Astrocyte of the hippocampus (primary cell): Measurements from ENCODE around the gene ANKS6.

ENCODE experiments used
- DNase-seq: peaks from one replicate; pipeline ENCODE4 v3.0.0; 2011; ENCODE audit warnings: low read depth, low spot score

Gene ANKS6

GRCh38 chr9:98796364-98797101 lies at the start of gene ANKS6:
TSS of gene ANKS6 (minus strand) at chr9:98796555. CDS start at chr9:98796491, 64 bp downstream.
- peak; percentile 94 for DNase-seq

DNA sequence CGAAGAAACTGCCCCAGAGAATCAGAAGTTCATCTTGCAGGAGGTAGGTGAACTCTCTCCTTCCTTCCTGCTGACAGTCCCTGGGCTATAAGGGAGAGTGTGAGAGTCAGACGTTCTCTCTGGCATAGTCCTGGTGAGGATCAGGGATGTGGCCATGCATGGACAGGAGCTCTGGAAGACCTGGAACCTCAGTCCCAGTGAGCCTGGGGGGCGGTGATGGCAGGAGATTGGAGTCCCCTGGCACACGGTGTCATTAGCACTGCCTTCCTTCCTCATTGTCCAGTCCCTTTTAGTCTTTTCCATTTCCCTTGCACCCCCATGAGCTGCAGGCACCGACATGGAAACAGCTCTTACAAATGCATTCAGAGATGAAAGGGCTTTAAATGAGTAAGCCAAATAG lies 49.7 kb upstream of the ANKS6 start:
- DNase-seq = no peak

- no peak for DNase-seq
Measured at GRCh38 chr9:98842510-98842909, 46.2 kb upstream of the ANKS6 start.

- no peak for DNase-seq
Measured at GRCh38 chr9:98839724-98840123, 43.4 kb upstream of the ANKS6 start.

DNA sequence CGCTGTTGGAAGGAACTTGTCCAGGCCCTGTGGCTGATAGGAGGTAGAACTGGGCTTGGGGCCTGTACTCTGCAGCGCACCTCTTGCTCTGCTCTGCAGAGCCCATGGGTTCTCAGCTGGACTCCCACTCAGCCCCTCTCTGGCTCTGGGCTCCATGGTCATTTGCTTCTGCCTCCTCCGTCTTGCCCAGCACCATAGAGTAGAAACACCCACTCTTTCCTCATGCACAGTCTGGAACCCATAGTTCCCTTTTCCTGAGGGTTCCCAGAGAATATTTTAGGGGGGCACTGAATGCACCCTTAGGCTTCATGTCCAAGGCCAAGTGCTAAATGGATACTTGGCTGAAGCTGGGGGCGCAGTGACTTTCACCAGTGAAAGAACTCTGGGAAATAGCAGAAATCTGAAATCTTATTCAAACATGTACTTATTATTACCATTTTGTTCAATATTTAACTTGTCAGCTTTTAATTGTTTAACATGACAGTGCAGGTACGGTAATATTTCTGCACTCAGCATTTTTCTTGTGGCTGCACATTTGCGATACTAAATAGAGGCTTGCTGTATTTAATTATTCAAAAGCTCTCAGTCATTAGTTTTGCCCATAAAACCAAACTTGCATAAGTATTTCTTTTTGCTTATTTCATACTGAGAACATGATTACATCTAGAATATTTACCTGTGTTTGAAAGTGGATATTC lies 42.7 kb upstream of the ANKS6 start:
- no peak for DNase-seq

DNA sequence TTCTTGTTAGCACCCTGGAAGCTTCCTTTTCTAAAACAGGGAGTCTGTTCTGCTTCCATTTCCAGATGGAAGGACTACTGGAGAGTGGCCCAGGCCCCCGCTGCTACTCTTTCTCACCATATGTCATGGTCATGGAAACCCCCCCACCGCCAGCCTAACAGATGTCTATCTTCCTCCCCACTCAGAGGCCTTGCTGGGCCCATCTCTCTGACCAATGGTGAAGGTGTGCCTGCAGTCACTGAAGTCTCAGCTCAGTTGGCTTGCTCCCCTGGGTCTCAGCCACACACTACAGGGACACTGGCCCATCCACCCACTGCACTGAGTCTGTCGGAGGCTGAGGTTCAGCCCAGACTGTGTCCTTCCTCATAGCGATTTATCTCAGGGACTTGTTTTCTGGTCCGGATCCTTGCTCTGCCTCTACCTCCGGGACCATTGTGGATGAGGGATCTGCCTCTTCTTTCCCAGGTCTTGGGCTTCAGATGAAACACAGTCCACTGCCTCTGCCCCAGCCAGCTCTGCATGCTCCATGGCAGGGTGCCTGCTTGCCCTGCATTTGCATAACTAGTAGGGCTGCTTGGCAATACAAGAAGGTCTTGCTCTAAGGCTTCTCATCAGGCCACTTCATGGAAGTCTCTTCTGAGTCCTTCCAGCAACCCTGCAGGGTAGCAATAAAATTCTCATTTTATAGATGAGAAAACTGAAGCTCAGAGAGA lies 42.0 kb upstream of the ANKS6 start:
- no peak for DNase-seq

GRCh38 chr9:98837516-98837915 lies 41.2 kb upstream of the ANKS6 start:
- no peak for DNase-seq

GRCh38 chr9:98836206-98836605 lies 39.9 kb upstream of the ANKS6 start:
- no peak for DNase-seq

GRCh38 chr9:98834386-98834785 lies 38.0 kb upstream of the ANKS6 start:
- DNase-seq = no peak

DNA sequence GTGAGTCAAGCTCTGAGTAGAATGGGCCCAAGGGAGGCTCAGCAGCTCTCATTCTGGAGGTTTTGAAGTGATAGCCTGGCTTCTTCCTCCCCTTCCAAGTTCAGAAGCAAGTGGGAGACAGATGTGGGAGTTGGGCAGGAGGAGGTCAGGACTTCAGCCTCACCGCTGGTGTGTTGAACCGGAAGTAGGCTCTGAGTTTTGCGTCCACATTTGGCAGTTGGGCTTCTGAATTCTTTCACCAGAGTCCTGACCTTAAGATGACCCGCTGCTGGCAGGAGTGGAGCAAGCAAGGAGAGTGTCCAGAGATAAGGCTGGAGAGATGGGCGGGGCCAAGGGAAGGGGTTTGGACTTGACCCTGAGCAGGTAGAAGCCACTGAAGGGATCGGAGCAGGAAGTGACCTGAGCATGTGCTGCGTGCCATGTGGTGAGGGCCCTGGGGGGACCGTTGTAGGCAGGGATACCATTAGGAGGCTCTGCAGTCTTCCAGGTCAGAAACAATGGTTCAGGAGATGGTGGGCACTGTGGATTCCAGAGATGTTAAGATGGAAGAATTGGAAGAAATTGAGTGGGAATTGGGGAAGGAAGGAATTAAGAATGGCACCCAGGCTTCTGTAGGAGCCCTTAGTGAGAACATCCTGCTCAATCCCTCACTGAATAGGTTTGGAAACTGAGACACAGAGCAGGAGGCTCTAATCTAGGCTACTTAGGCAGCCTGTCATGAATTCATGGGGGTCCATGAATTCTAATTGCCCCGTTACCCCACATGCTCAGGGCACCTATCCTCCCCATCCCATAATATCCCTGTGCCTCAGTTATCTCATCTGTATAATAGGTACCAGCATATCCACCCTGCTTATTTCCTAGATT lies 37.0 kb upstream of the ANKS6 start:
- DNase-seq = no peak

GRCh38 chr9:98832768-98833089 lies 36.4 kb upstream of the ANKS6 start:
- no peak for DNase-seq

DNA sequence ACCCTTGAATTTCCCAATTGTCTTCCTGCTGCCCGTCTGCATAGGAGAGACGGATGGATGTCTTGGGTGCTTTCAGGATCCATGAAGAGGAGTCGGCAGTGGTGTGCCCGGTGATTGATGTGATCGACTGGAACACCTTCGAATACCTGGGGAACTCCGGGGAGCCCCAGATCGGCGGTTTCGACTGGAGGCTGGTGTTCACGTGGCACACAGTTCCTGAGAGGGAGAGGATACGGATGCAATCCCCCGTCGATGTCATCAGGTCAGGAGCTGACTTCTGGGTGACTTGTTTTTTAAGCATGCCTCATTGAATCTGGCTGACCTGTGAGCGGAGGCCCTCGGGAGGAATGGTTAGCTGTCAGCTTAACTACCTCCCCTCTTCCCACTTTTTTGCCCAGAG lies 35.3 kb upstream of the ANKS6 start:
- no peak for DNase-seq

- no peak for DNase-seq
Measured at GRCh38 chr9:98830554-98830953, 34.2 kb upstream of the ANKS6 start.

DNA sequence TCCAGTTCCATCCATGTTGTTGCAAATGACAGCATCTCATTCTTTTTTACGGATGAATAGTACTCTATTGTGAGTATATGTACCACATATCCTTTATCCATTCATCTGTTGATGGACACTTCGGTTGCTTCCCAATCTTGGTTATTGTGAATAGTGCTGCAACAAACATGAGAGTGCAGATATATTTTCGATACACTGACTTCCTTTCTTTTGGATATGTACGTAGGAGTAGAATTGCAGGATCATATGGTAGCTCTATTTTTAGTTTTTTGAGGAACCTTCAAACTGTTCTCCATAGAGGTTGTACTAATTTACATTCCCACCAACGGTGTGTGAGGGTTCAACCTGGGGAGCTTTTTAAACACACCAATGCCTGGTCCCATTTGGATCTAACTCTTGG lies 33.4 kb upstream of the ANKS6 start:
- DNase-seq = no peak

- no peak for DNase-seq
Measured at GRCh38 chr9:98826716-98827115, 30.4 kb upstream of the ANKS6 start.

DNA sequence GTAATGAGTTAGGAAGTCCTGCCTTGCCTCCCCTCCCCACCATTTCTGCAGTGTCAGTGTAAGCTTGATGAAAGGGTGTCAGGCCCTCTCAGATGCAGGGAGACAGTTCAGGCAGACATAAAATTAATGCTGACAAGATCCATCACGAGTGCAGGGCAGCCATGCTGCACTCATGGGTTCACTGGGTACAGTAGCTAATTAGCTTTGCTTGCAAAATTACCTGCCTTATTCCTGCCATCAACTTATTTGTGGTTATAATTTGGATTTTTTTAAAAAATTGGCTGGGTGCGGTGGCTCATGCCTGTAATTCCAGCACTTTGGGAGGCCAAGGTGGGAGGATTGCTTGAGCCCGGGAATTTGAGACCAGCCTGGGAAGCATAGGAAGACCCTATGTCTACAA lies 29.1 kb upstream of the ANKS6 start:
- DNase-seq = no peak

GRCh38 chr9:98823666-98824334 lies 27.4 kb upstream of the ANKS6 start:
- DNase-seq = no peak

- DNase-seq = no peak
Measured at GRCh38 chr9:98822661-98823060, 26.3 kb upstream of the ANKS6 start.

- no peak for DNase-seq
Measured at GRCh38 chr9:98821831-98822230, 25.5 kb upstream of the ANKS6 start.

GRCh38 chr9:98819231-98819630 lies 22.9 kb upstream of the ANKS6 start:
- no peak for DNase-seq

GRCh38 chr9:98818764-98819163 lies 22.4 kb upstream of the ANKS6 start:
- DNase-seq = no peak
